ENCODE measurements around the gene CTDP1. TPM values are rescaled to one million over a fixed set of nuclear protein-coding genes. Genes with fewer than 3 reads are reported as not detected.

CTDP1 gene
- total RNA-seq, 1 experiment from 2014 or later, result 20.3 TPM

- H3K4me3 Mint-ChIP-seq (ENCODE audit: unreplicated experiment), result no peak overlapping the region
- no peaks in the 10 kb centered on the region for H3K36me3 Mint-ChIP-seq (ENCODE audit: insufficient read depth, unreplicated experiment)
- BruUV-seq (replicated peaks), result no TSS peak
- peaks cover 12% of the 10 kb centered on the region for H3K27me3 Mint-ChIP-seq (ENCODE audit: insufficient read depth, unreplicated experiment)
- peaks cover 7% of the 10 kb centered on the region for H3K4me1 Mint-ChIP-seq (ENCODE audit: insufficient read depth, unreplicated experiment)
- H3K9me3 Mint-ChIP-seq (ENCODE audit: unreplicated experiment), result peaks cover 22% of the 10 kb centered on the region
- H3K27ac Mint-ChIP-seq (ENCODE audit: low read depth, unreplicated experiment), result no peak overlapping the region
- ChIA-PET POLR2A (no interaction called here), CTCF (interaction anchor here (0.6 kb wide), 2 partner anchors 459 to 1496 kb away, joined by 3 read pairs; no protein-coding TSS in a partner anchor)
- no peak for DNase-seq (ENCODE audit: unreplicated experiment)
- no peak for TF ChIP-seq CTCF (IDR thresholded peaks at IDR 0.05; ENCODE audit: unreplicated experiment)
- intact Hi-C loops (cut with micrococcal nuclease), result no loop called here
Measured at GRCh38 chr18:79796531-79797405, 117.2 kb downstream of the CTDP1 start.

- no TSS peak for BruUV-seq (replicated peaks)
- no peak for TF ChIP-seq CTCF (IDR thresholded peaks at IDR 0.05; ENCODE audit: unreplicated experiment)
- peaks cover 22% of the 10 kb centered on the region for H3K9me3 Mint-ChIP-seq (ENCODE audit: unreplicated experiment)
- no peak within 1 kb of the TSS for H3K4me3 Mint-ChIP-seq (ENCODE audit: unreplicated experiment)
- CTCF ChIA-PET, result no interaction called here
- H3K27ac Mint-ChIP-seq (ENCODE audit: low read depth, unreplicated experiment), result no peak within 1 kb of the TSS
- intact Hi-C loops (cut with micrococcal nuclease), result no loop called here
- POLR2A ChIA-PET, result no interaction called here
- DNase-seq (ENCODE audit: unreplicated experiment), result no peak
- H3K27me3 Mint-ChIP-seq (ENCODE audit: insufficient read depth, unreplicated experiment), result peaks cover 12% of the 10 kb centered on the region
- H3K36me3 Mint-ChIP-seq (ENCODE audit: insufficient read depth, unreplicated experiment), result no peaks in the 10 kb centered on the region
- no peaks in the 10 kb centered on the region for H3K4me1 Mint-ChIP-seq (ENCODE audit: insufficient read depth, unreplicated experiment)
Measured at GRCh38 chr18:79797518-79798345, 118.1 kb downstream of the CTDP1 start, which contains the start of gene KCNG2. KCNG2 (plus strand) TSS chr18:79797938; CDS start chr18:79863668, 65,730 bp downstream.

- no TSS peak for BruUV-seq (replicated peaks)
- POLR2A ChIA-PET, result interaction anchor here (0.5 kb wide), 1 partner anchor 181 kb away, joined by 3 read pairs; no protein-coding TSS in a partner anchor
- H3K9me3 Mint-ChIP-seq (ENCODE audit: unreplicated experiment), result peaks cover 22% of the 10 kb centered on the region
- H3K4me3 Mint-ChIP-seq (ENCODE audit: unreplicated experiment), result no peak overlapping the region
- H3K27me3 Mint-ChIP-seq (ENCODE audit: insufficient read depth, unreplicated experiment), result peaks cover 12% of the 10 kb centered on the region
- intact Hi-C loops (cut with micrococcal nuclease), result no loop called here
- no peak overlapping the region for H3K27ac Mint-ChIP-seq (ENCODE audit: low read depth, unreplicated experiment)
- CTCF ChIA-PET, result no interaction called here
- no peaks in the 10 kb centered on the region for H3K36me3 Mint-ChIP-seq (ENCODE audit: insufficient read depth, unreplicated experiment)
- no peaks in the 10 kb centered on the region for H3K4me1 Mint-ChIP-seq (ENCODE audit: insufficient read depth, unreplicated experiment)
- no peak for TF ChIP-seq CTCF (IDR thresholded peaks at IDR 0.05; ENCODE audit: unreplicated experiment)
- no peak for DNase-seq (ENCODE audit: unreplicated experiment)
Measured at GRCh38 chr18:79798346-79798998, 118.9 kb downstream of the CTDP1 start.

GRCh38 chr18:79798999-79799370, 119.4 kb downstream of the CTDP1 start:
- DNase-seq (ENCODE audit: unreplicated experiment), result no peak
- no peak for TF ChIP-seq CTCF (IDR thresholded peaks at IDR 0.05; ENCODE audit: unreplicated experiment)
- POLR2A ChIA-PET, result interaction anchor here (0.5 kb wide), 1 partner anchor 181 kb away, joined by 3 read pairs; no protein-coding TSS in a partner anchor
- H3K27ac Mint-ChIP-seq (ENCODE audit: low read depth, unreplicated experiment), result no peak overlapping the region
- CTCF ChIA-PET, result no interaction called here
- no peaks in the 10 kb centered on the region for H3K4me1 Mint-ChIP-seq (ENCODE audit: insufficient read depth, unreplicated experiment)
- no TSS peak for BruUV-seq (replicated peaks)
- intact Hi-C loops (cut with micrococcal nuclease), result no loop called here
- H3K9me3 Mint-ChIP-seq (ENCODE audit: unreplicated experiment), result peaks cover 22% of the 10 kb centered on the region
- no peak overlapping the region for H3K4me3 Mint-ChIP-seq (ENCODE audit: unreplicated experiment)
- no peaks in the 10 kb centered on the region for H3K36me3 Mint-ChIP-seq (ENCODE audit: insufficient read depth, unreplicated experiment)
- H3K27me3 Mint-ChIP-seq (ENCODE audit: insufficient read depth, unreplicated experiment), result peaks cover 12% of the 10 kb centered on the region
